HEK293 (cell line): ENCODE results near the gene SH3RF3.

Experiments
- CTCF ChIA-PET: fragments of 350-600 bp; formaldehyde crosslinking; extraction: SDS; loops from one replicate; lab custom pipeline; 2021; ENCODE audit warnings: antibody characterized with exemption; lab: Yijun Ruan, JAX
- POLR2A ChIA-PET: fragments of 300-600 bp; formaldehyde crosslinking; extraction: SDS; loops from one replicate; lab custom pipeline; 2020; ENCODE audit warnings: antibody characterized with exemption, inconsistent platforms; lab: Yijun Ruan, JAX
- H3K27ac ChIP-seq: fragments of 200-500 bp; sonication (Bioruptor generic); 2 replicates; pipeline ENCODE4 v1.5.1; 2014; ENCODE audit warnings: low read depth, low read length, control low read depth, inconsistent platforms; ENCODE audit errors: extremely low read depth
- H3K36me3 ChIP-seq, 2 experiments: fragments of 200-500 bp in 1 of 2; sonication (Bioruptor generic) in 1 of 2; 1 replicate in 1 of 2; 2 replicates in 1 of 2; pipeline ENCODE4 v1.5.1; 2014 to 2017; ENCODE audit warnings: inconsistent platforms in 2 of 2, low read length in 2 of 2; ENCODE audit not compliant: control insufficient read depth in 2 of 2, insufficient read depth in 1 of 2
- H3K4me1 ChIP-seq: fragments of 200-500 bp; sonication (Bioruptor generic); 2 replicates; pipeline ENCODE4 v1.5.1; 2014; ENCODE audit warnings: mild to moderate bottlenecking, low read length, inconsistent platforms; ENCODE audit not compliant: control insufficient read depth, insufficient read depth
- H3K4me3 ChIP-seq: 2 replicates; pipeline ENCODE4 v1.5.1; 2011; ENCODE audit warnings: low read depth, mild to moderate bottlenecking, control low read depth, low read length, moderate library complexity
- H3K9me3 ChIP-seq: fragments of 200-500 bp; sonication (Bioruptor generic); 2 replicates; pipeline ENCODE4 v1.5.1; 2014; ENCODE audit warnings: low read depth, low read length, inconsistent platforms; ENCODE audit not compliant: control insufficient read depth, insufficient read depth
- KLF16 ChIP-seq: fragments of 450-650 bp; formaldehyde crosslinking; IDR thresholded peaks from 2 replicates; pipeline ENCODE4 v1.5.1; 2017; ENCODE audit warnings: missing biosample characterization, missing genetic modification characterization
- SALL2 ChIP-seq: fragments of 450-650 bp; formaldehyde crosslinking; IDR thresholded peaks from 2 replicates; pipeline ENCODE4 v1.5.0; 2017; ENCODE audit warnings: missing biosample characterization, mild to moderate bottlenecking, missing genetic modification characterization, borderline replicate concordance
- TCF7L2 ChIP-seq: IDR thresholded peaks from 2 replicates; pipeline ENCODE4 v1.6.1; 2011; ENCODE audit warnings: low read depth, mild to moderate bottlenecking, inconsistent platforms, low read length, moderate library complexity, borderline replicate concordance
- YY1 ChIP-seq: fragments of 450-650 bp; formaldehyde crosslinking; IDR thresholded peaks from 2 replicates; pipeline ENCODE4 v1.5.1; 2018; ENCODE audit warnings: missing biosample characterization, missing genetic modification characterization
- YY2 ChIP-seq: fragments of 450-650 bp; formaldehyde crosslinking; IDR thresholded peaks from 2 replicates; pipeline ENCODE4 v1.5.1; 2016; ENCODE audit warnings: missing biosample characterization, missing genetic modification characterization
- ZBTB8A ChIP-seq: fragments of 450-650 bp; formaldehyde crosslinking; IDR thresholded peaks from 2 replicates; pipeline ENCODE4 v1.5.1; 2016; ENCODE audit warnings: missing biosample characterization, missing genetic modification characterization
- ZNF133 ChIP-seq: fragments of 450-650 bp; formaldehyde crosslinking; IDR thresholded peaks from 2 replicates; pipeline ENCODE4 v1.5.1; 2016; ENCODE audit warnings: missing biosample characterization, missing genetic modification characterization
- ZNF146 ChIP-seq: fragments of 450-650 bp; formaldehyde crosslinking; IDR thresholded peaks from 2 replicates; pipeline ENCODE4 v1.5.1; 2016; ENCODE audit warnings: missing biosample characterization, missing genetic modification characterization
- ZNF174 ChIP-seq: fragments of 450-650 bp; formaldehyde crosslinking; IDR thresholded peaks from 2 replicates; pipeline ENCODE4 v1.5.0; 2017; ENCODE audit warnings: missing biosample characterization, mild to moderate bottlenecking, missing genetic modification characterization
- ZNF426 ChIP-seq: fragments of 450-650 bp; formaldehyde crosslinking; IDR thresholded peaks from 2 replicates; pipeline ENCODE4 v1.5.1; 2017; ENCODE audit warnings: missing biosample characterization, missing genetic modification characterization, mild to moderate bottlenecking, inconsistent platforms, moderate library complexity
- ZNF529 ChIP-seq: fragments of 450-650 bp; formaldehyde crosslinking; IDR thresholded peaks from 2 replicates; pipeline ENCODE4 v1.5.1; 2017; ENCODE audit warnings: missing genetic modification characterization, missing biosample characterization; ENCODE audit not compliant: insufficient replicate concordance
- TF ChIP-seq, protein P1 (sequence below): fragments of 450-650 bp; formaldehyde crosslinking; IDR thresholded peaks from 2 replicates; pipeline ENCODE4 v1.5.1; 2016; ENCODE audit warnings: missing biosample characterization, missing genetic modification characterization
- TF ChIP-seq, protein P2 (sequence below): fragments of 450-650 bp; formaldehyde crosslinking; IDR thresholded peaks from 2 replicates; pipeline ENCODE4 v1.5.1; 2016; ENCODE audit warnings: missing biosample characterization, missing genetic modification characterization
- TF ChIP-seq, protein P3 (sequence below): fragments of 450-650 bp; formaldehyde crosslinking; IDR thresholded peaks from 2 replicates; pipeline ENCODE4 v1.5.1; 2016; ENCODE audit warnings: missing biosample characterization, missing genetic modification characterization
- TF ChIP-seq, protein P4 (sequence below): fragments of 450-650 bp; formaldehyde crosslinking; IDR thresholded peaks from 2 replicates; pipeline ENCODE4 v1.5.1; 2016; ENCODE audit warnings: missing biosample characterization, missing genetic modification characterization
- TF ChIP-seq, protein P5 (sequence below): fragments of 450-650 bp; formaldehyde crosslinking; IDR thresholded peaks from 2 replicates; pipeline ENCODE4 v1.5.1; 2016; ENCODE audit warnings: missing biosample characterization, missing genetic modification characterization
- TF ChIP-seq, protein P6 (sequence below): sonication (generic); formaldehyde crosslinking; IDR thresholded peaks from 2 replicates; pipeline ENCODE4 v1.8.1; 2022; ENCODE audit warnings: mild to moderate bottlenecking, moderate library complexity, missing genetic modification reagents

Gene SH3RF3

DNA sequence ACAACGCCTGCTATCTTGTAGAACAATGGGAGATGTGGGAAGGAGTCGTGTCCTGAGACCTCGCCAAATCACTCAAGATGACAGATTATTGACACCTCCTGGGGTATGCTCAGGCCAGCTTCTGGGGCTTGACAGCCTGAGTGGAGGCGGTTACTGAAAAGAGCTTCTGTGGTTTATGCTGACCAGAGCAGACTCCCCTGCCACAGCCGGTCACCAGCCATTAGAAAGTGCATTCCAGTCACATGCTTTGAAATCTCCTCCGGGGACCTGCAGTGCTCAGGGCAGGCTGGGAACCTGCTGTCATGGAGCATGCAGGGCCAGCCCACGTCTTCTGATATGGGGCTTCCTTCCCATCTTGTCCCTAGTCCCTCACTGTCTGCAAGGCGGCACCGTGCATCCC is 268.9 kb downstream of the SH3RF3 start:
- CTCF ChIA-PET, result no interaction called here
- TF ChIP-seq ZNF174 (tag by site-specific recombination) (no peak), ZNF529 (tag by site-specific recombination) (no peak), TCF7L2 (no peak), ZBTB8A (no peak)
- TF ChIP-seq, protein P1, sequence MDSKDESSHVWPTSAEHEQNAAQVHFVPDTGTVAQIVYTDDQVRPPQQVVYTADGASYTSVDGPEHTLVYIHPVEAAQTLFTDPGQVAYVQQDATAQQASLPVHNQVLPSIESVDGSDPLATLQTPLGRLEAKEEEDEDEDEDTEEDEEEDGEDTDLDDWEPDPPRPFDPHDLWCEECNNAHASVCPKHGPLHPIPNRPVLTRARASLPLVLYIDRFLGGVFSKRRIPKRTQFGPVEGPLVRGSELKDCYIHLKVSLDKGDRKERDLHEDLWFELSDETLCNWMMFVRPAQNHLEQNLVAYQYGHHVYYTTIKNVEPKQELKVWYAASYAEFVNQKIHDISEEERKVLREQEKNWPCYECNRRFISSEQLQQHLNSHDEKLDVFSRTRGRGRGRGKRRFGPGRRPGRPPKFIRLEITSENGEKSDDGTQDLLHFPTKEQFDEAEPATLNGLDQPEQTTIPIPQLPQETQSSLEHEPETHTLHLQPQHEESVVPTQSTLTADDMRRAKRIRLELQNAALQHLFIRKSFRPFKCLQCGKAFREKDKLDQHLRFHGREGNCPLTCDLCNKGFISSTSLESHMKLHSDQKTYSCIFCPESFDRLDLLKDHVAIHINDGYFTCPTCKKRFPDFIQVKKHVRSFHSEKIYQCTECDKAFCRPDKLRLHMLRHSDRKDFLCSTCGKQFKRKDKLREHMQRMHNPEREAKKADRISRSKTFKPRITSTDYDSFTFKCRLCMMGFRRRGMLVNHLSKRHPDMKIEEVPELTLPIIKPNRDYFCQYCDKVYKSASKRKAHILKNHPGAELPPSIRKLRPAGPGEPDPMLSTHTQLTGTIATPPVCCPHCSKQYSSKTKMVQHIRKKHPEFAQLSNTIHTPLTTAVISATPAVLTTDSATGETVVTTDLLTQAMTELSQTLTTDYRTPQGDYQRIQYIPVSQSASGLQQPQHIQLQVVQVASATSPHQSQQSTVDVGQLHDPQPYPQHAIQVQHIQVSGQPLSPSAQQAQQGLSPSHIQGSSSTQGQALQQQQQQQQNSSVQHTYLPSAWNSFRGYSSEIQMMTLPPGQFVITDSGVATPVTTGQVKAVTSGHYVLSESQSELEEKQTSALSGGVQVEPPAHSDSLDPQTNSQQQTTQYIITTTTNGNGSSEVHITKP (tag by site-specific recombination), result no peak
- TF ChIP-seq, protein P2, sequence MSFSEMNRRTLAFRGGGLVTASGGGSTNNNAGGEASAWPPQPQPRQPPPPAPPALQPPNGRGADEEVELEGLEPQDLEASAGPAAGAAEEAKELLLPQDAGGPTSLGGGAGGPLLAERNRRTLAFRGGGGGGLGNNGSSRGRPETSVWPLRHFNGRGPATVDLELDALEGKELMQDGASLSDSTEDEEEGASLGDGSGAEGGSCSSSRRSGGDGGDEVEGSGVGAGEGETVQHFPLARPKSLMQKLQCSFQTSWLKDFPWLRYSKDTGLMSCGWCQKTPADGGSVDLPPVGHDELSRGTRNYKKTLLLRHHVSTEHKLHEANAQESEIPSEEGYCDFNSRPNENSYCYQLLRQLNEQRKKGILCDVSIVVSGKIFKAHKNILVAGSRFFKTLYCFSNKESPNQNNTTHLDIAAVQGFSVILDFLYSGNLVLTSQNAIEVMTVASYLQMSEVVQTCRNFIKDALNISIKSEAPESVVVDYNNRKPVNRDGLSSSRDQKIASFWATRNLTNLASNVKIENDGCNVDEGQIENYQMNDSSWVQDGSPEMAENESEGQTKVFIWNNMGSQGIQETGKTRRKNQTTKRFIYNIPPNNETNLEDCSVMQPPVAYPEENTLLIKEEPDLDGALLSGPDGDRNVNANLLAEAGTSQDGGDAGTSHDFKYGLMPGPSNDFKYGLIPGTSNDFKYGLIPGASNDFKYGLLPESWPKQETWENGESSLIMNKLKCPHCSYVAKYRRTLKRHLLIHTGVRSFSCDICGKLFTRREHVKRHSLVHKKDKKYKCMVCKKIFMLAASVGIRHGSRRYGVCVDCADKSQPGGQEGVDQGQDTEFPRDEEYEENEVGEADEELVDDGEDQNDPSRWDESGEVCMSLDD (tag by site-specific recombination), result no peak
- TF ChIP-seq, protein P3, sequence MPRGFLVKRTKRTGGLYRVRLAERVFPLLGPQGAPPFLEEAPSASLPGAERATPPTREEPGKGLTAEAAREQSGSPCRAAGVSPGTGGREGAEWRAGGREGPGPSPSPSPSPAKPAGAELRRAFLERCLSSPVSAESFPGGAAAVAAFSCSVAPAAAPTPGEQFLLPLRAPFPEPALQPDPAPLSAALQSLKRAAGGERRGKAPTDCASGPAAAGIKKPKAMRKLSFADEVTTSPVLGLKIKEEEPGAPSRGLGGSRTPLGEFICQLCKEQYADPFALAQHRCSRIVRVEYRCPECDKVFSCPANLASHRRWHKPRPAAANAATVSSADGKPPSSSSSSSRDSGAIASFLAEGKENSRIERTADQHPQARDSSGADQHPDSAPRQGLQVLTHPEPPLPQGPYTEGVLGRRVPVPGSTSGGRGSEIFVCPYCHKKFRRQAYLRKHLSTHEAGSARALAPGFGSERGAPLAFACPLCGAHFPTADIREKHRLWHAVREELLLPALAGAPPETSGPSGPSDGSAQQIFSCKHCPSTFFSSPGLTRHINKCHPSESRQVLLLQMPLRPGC (tag by site-specific recombination), result no peak
- TF ChIP-seq, protein P4, sequence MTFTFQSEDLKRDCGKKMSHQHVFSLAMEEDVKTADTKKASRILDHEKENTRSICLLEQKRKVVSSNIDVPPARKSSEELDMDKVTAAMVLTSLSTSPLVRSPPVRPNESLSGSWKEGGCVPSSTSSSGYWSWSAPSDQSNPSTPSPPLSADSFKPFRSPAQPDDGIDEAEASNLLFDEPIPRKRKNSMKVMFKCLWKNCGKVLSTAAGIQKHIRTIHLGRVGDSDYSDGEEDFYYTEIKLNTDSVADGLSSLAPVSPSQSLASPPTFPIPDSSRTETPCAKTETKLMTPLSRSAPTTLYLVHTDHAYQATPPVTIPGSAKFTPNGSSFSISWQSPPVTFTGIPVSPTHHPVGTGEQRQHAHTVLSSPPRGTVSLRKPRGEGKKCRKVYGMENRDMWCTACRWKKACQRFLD (tag by site-specific recombination), result no peak
- TF ChIP-seq, all 188 proteins: peak for 0
- peaks cover 0 to 6% of the 10 kb centered on the region in 2 experiments; a peak in 1 of 3 replicates for H3K36me3 ChIP-seq
- no peak overlapping the region for H3K27ac ChIP-seq
- no peak overlapping the region for H3K4me3 ChIP-seq
- no peaks in the 10 kb centered on the region for H3K9me3 ChIP-seq
- H3K4me1 ChIP-seq, result no peaks in the 10 kb centered on the region
- POLR2A ChIA-PET, result no interaction called here

DNA sequence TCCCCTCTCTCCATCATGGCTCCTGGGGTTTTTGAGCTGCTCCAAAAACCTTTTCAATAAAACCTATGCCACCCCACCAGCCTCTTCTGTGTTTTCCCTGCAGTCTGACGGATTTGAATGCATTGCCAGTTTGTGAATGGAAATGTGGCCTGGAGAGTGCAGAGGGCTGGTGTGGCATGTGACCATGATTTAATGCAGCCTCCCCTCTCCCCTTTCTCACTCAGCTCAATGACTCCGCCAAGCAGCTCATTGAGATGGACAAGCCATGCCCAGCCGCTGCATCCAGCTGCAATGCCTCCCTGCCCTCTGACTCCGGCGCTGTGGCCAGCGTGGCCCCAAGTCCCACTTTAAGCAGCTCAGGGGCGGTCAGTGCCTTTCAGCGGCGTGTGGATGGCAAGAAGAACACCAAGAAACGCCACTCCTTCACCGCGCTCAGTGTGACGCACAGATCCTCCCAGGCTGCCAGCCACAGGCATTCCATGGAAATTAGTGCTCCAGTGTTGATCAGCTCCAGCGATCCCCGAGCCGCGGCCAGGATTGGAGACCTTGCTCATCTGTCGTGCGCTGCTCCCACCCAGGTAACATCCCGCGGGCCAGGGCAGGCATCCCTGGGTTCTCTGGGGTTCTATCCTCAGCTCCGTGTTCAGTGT is 269.5 kb downstream of the SH3RF3 start:
- TF ChIP-seq, protein P5, sequence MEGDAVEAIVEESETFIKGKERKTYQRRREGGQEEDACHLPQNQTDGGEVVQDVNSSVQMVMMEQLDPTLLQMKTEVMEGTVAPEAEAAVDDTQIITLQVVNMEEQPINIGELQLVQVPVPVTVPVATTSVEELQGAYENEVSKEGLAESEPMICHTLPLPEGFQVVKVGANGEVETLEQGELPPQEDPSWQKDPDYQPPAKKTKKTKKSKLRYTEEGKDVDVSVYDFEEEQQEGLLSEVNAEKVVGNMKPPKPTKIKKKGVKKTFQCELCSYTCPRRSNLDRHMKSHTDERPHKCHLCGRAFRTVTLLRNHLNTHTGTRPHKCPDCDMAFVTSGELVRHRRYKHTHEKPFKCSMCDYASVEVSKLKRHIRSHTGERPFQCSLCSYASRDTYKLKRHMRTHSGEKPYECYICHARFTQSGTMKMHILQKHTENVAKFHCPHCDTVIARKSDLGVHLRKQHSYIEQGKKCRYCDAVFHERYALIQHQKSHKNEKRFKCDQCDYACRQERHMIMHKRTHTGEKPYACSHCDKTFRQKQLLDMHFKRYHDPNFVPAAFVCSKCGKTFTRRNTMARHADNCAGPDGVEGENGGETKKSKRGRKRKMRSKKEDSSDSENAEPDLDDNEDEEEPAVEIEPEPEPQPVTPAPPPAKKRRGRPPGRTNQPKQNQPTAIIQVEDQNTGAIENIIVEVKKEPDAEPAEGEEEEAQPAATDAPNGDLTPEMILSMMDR (tag by site-specific recombination), result no peak
- no peak for TF ChIP-seq YY1 (tag by site-specific recombination)
- no peak for TF ChIP-seq KLF16 (tag by site-specific recombination)
- no peak for TF ChIP-seq ZNF426
- TF ChIP-seq ZNF529 (tag by site-specific recombination), result no peak
- TF ChIP-seq, protein P6, sequence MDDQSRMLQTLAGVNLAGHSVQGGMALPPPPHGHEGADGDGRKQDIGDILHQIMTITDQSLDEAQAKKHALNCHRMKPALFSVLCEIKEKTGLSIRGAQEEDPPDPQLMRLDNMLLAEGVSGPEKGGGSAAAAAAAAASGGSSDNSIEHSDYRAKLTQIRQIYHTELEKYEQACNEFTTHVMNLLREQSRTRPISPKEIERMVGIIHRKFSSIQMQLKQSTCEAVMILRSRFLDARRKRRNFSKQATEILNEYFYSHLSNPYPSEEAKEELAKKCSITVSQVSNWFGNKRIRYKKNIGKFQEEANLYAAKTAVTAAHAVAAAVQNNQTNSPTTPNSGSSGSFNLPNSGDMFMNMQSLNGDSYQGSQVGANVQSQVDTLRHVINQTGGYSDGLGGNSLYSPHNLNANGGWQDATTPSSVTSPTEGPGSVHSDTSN (CRISPR knock-in tag), result no peak
- no peak for TF ChIP-seq YY2 (tag by site-specific recombination)
- TF ChIP-seq ZNF146 (tag by site-specific recombination), result no peak
- TF ChIP-seq ZNF133 (tag by site-specific recombination), result no peak
- TF ChIP-seq SALL2 (tag by site-specific recombination), result no peak
- Histone ChIP-seq H3K36me3 (peaks cover 0 to 6% of the 10 kb centered on the region in 2 experiments; a peak in 1 of 3 replicates), H3K4me1 (no peaks in the 10 kb centered on the region), H3K4me3 (no peak overlapping the region), H3K9me3 (no peaks in the 10 kb centered on the region), H3K27ac (no peak overlapping the region)
- ChIA-PET POLR2A (interaction anchor here (0.5 kb wide), 1 partner anchor 717 kb away, joined by 5 read pairs; the partner anchor contains the start of gene MALL), CTCF (interaction anchor here (0.7 to 1.7 kb wide), 3 partner anchors 21 to 140 kb away, joined by 3 to 4 read pairs (median 3); no protein-coding TSS in a partner anchor)
